Stimulated activated CD4-positive, alpha-beta T cell treated with anti-CD3 and anti-CD28 coated beads, TNF-alpha, amount 100 ng/mL, for 1 hour (primary cell): ENCODE data around the gene MAP3K4.
"Not testable (repeated sequence)": the region's sequence is repeated elsewhere in the genome, so short reads cannot be mapped to it uniquely, and the experiment has no call there.

ENCODE experiments used
- DNase-seq, 3 donors: peaks; one replicate each; pipeline ENCODE4 v3.0.0-alpha.2; 2020; ENCODE audit warnings: low read depth in 3 of 3, low spot score in 1 of 3

Gene MAP3K4

GRCh38 chr6:161117942-161118341 is 126.4 kb downstream of the MAP3K4 start:
- no peak for DNase-seq

GRCh38 chr6:161123319-161123718 is 131.8 kb downstream of the MAP3K4 start:
- not testable (repeated sequence) for DNase-seq

GRCh38 chr6:161125591-161125990 is 134.0 kb downstream of the MAP3K4 start:
- DNase-seq = no peak

- DNase-seq = no peak
Measured at GRCh38 chr6:161127071-161127740, 135.6 kb downstream of the MAP3K4 start.

- no peak for DNase-seq
Measured at GRCh38 chr6:161128230-161128629, 136.7 kb downstream of the MAP3K4 start.

- no peak for DNase-seq
Measured at GRCh38 chr6:161128680-161129196, 137.2 kb downstream of the MAP3K4 start.

- no peak for DNase-seq
Measured at GRCh38 chr6:161130541-161130940, 139.0 kb downstream of the MAP3K4 start.

GRCh38 chr6:161130967-161131766 is 139.6 kb downstream of the MAP3K4 start:
- no peak for DNase-seq

- DNase-seq = no peak
Measured at GRCh38 chr6:161132384-161132783, 140.8 kb downstream of the MAP3K4 start.

- no peak for DNase-seq
Measured at GRCh38 chr6:161133963-161134362, 142.4 kb downstream of the MAP3K4 start.

GRCh38 chr6:161134550-161135298 is 143.2 kb downstream of the MAP3K4 start:
- DNase-seq = no peak

GRCh38 chr6:161135695-161136591 is 144.4 kb downstream of the MAP3K4 start:
- no peak for DNase-seq

GRCh38 chr6:161136655-161137054 is 145.1 kb downstream of the MAP3K4 start:
- no peak for DNase-seq

- DNase-seq = no peak
Measured at GRCh38 chr6:161137320-161137719, 145.8 kb downstream of the MAP3K4 start.

GRCh38 chr6:161137839-161138542 is 146.4 kb downstream of the MAP3K4 start:
- no peak for DNase-seq

- no peak for DNase-seq
Measured at GRCh38 chr6:161138543-161139303, 147.2 kb downstream of the MAP3K4 start.

GRCh38 chr6:161139304-161139765 is 147.8 kb downstream of the MAP3K4 start:
- DNase-seq = no peak

- DNase-seq = no peak
Measured at GRCh38 chr6:161139766-161140553, 148.4 kb downstream of the MAP3K4 start.

- no peak for DNase-seq
Measured at GRCh38 chr6:161140554-161140875, 148.9 kb downstream of the MAP3K4 start.
